NT2/D1 (cell line): ENCODE measurements around the gene PTRH1.

Experiments
- SUZ12 ChIP-seq: IDR thresholded peaks from 2 replicates; pipeline ENCODE4 v1.6.1; 2011; ENCODE audit not compliant: insufficient read length, insufficient read depth; ENCODE audit errors: extremely low read depth
- YY1 ChIP-seq: IDR thresholded peaks from 2 replicates; pipeline ENCODE4 v1.6.1; 2011; ENCODE audit not compliant: insufficient read length, insufficient read depth
- ZNF274 ChIP-seq: IDR thresholded peaks from 2 replicates; pipeline ENCODE4 v1.6.1; 2011; ENCODE audit warnings: mild to moderate bottlenecking, low read depth, low read length

- TF ChIP-seq SUZ12 = no peak
- no peak for TF ChIP-seq ZNF274
- no peak for TF ChIP-seq YY1
Observed at GRCh38 chr9:127667906-127668305, 47.6 kb downstream of the PTRH1 start.
